AG09319 (cell line): ENCODE results near the gene SUSD3.
"Not testable (repeated sequence)": the region's sequence is repeated elsewhere in the genome, so short reads cannot be mapped to it uniquely, and the experiment has no call there.

ENCODE experiments used
- DNase-seq: peaks from one replicate; pipeline ENCODE4 v3.0.0-alpha.2; 2010; ENCODE audit warnings: low read depth; ENCODE audit errors: extremely low read depth
- TF ChIP-seq, protein P1 (sequence below): IDR thresholded peaks from 2 replicates; pipeline ENCODE4 v1.5.1; 2011; ENCODE audit warnings: low read depth, mild to moderate bottlenecking, inconsistent platforms, low read length, moderate library complexity

The SUSD3 gene

GRCh38 chr9:93100276-93100636 lies 41.8 kb downstream of the SUSD3 start:
- TF ChIP-seq, protein P1, sequence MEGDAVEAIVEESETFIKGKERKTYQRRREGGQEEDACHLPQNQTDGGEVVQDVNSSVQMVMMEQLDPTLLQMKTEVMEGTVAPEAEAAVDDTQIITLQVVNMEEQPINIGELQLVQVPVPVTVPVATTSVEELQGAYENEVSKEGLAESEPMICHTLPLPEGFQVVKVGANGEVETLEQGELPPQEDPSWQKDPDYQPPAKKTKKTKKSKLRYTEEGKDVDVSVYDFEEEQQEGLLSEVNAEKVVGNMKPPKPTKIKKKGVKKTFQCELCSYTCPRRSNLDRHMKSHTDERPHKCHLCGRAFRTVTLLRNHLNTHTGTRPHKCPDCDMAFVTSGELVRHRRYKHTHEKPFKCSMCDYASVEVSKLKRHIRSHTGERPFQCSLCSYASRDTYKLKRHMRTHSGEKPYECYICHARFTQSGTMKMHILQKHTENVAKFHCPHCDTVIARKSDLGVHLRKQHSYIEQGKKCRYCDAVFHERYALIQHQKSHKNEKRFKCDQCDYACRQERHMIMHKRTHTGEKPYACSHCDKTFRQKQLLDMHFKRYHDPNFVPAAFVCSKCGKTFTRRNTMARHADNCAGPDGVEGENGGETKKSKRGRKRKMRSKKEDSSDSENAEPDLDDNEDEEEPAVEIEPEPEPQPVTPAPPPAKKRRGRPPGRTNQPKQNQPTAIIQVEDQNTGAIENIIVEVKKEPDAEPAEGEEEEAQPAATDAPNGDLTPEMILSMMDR = no peak
- no peak for DNase-seq

GRCh38 chr9:93101086-93101485 lies 42.6 kb downstream of the SUSD3 start:
- DNase-seq = not testable (repeated sequence)

DNA sequence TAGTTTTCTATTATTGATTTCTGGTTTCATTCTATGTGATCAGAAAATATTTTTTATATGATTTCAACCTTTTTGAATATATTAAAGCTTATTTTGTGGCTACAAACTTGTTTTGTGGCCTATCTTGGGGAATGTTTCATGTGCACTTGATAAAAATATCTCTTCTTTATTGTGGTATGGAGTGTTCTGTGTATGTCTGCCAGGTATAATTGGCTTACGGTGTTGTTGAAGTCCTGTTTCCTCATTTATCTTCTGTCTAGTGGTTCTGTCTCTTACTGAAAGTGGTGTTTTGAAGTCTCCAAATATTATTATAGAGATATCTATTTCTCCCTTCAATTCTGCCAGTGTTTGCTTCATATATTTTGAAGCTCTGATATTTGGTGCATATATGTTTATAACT lies 47.1 kb downstream of the SUSD3 start:
- TF ChIP-seq, protein P1 = no peak
- DNase-seq = no peak

GRCh38 chr9:93107151-93107824 lies 48.8 kb downstream of the SUSD3 start:
- DNase-seq = no peak
- TF ChIP-seq, protein P1 = no peak

GRCh38 chr9:93107825-93108161 lies 49.3 kb downstream of the SUSD3 start:
- no peak for DNase-seq
- TF ChIP-seq, protein P1 = no peak

- TF ChIP-seq, protein P1 = no peak
- DNase-seq = no peak
These were observed 50.0 kb downstream of the SUSD3 start for GRCh38 chr9:93108291-93109041.

DNA sequence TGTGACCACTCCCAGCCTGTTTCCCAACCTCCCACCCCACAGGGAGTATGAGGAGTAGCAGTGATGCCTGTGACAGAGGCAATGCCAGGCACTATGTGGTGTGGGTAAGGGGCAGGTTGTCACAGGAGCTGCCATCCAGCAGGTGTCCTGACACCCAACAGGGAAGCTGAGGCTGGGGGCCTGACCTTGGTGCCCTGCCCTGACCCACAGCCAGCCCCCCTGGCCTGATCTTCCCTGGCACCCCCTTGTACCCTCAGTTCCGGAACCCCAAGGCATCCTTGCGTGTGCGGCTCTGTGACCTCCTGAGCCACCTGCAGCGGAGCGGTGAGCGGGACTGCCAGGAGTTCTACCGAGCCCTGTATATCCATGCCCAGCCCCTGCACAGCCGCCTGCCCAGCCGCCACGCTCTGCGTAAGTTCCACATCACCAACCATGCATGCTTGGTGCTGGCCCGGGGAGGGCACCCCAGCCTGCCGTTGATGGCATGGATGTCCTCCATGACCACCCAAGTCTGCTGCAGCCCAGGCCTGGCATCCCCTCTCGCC lies 51.9 kb downstream of the SUSD3 start:
- no peak for DNase-seq
- TF ChIP-seq, protein P1 = no peak
